ENCODE measurements around the gene SYNE1.

Gene SYNE1

GRCh38 chr6:152071843-152072242 is 565.3 kb downstream of the SYNE1 start:
- Histone ChIP-seq H3K4me3 (replicated peaks; ENCODE audit: insufficient read depth, low read length) (no peak overlapping the region), H3K27ac (replicated peaks) (no peak overlapping the region), H3K27me3 (ENCODE audit: insufficient read depth, poor library complexity, severe bottlenecking) (no peaks in the 10 kb centered on the region)
- TF ChIP-seq CTCF (IDR thresholded peaks at IDR 0.05; ENCODE audit: insufficient read depth, low read length) (no peak), REST (IDR thresholded peaks at IDR 0.05; ENCODE audit: insufficient replicate concordance, low read depth) (no peak), GABPA (IDR thresholded peaks at IDR 0.05; ENCODE audit: low read depth) (no peak), POLR2AphosphoS5 (IDR thresholded peaks at IDR 0.05; ENCODE audit: low read depth) (no peak), SPI1 (IDR thresholded peaks at IDR 0.05; ENCODE audit: borderline replicate concordance, low read depth) (no peak)
- DNase-seq (ENCODE audit: low read depth in 1 of 2, low spot score in 1 of 2) = no peak

Data from HL-60 (cell line).